ENCODE data around the gene TMEM190.
"Not testable (repeated sequence)": the region's sequence is repeated elsewhere in the genome, so short reads cannot be mapped to it uniquely, and the experiment has no call there.

Gene TMEM190

DNA sequence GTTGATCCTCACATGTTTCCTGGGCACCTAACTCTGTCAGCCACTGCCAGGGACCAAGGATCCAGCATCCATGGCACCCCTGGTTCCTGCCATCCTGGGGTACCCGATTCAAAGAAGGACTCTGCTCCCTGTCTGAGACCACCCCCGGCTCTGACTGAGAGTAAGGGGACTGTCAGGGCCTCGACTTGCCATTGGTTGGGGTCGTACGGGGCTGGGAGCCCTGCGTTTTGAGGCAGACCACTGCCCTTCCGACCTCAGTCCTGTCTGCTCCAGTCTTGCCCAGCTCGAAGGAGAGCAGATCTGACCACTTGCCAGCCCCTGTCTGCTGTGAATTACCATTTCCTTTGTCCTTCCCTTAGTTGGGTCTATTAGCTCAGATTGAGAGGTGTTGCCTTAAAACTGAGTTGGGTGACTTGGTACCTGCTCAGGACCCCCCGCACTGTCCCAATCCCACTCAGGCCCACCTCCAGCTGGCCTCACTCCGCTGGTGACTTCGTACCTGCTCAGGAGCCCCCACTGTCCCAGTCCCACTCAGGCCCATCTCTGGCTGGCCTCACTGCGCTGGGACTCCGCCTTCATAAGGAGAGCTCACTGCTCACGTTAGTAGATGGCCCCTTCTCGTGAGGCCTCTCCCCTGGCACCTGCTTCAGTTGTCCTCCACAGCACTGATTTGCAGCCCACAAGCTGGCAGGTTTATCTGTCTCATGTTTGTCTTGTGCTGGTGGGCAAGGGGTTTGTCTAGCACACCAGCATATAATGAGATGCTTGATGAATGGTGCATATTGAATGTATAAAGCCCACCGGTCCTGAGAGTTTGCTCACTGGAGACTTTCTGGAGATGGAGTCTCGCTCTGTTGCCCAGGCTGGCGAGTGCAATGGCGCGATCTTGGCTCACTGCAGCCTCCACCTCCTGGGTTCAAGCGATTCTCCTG lies 13.0 kb downstream of the TMEM190 start:
- DNase-seq (ENCODE audit: low read depth in 2 of 2, low spot score in 1 of 2) = no peak

DNA sequence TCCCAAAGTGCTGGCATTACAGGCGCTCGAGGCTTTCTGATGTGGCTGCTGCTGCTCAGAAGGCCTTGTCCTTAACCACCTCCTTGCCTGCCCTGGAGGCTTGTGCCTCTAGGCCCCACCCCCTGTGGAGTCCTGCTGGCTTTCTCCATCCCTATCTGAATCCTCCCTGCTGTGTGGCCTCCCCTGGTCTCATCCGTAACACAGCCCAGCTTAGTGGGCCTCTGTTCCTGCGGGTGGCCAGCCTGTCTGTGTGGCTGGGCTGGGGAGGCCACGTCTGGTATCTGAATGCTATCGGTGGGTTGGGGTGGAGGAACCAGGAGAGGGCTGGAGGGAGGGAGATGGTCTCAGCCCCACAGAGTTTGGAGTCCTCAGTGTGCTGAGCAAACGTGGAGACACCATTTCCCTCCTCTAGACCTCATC lies 13.8 kb downstream of the TMEM190 start:
- no peak for DNase-seq (ENCODE audit: low read depth in 2 of 2, low spot score in 1 of 2)

GRCh38 chr19:55391191-55391670 lies 14.6 kb downstream of the TMEM190 start:
- DNase-seq (ENCODE audit: low read depth in 2 of 2, low spot score in 1 of 2) = no peak

DNA sequence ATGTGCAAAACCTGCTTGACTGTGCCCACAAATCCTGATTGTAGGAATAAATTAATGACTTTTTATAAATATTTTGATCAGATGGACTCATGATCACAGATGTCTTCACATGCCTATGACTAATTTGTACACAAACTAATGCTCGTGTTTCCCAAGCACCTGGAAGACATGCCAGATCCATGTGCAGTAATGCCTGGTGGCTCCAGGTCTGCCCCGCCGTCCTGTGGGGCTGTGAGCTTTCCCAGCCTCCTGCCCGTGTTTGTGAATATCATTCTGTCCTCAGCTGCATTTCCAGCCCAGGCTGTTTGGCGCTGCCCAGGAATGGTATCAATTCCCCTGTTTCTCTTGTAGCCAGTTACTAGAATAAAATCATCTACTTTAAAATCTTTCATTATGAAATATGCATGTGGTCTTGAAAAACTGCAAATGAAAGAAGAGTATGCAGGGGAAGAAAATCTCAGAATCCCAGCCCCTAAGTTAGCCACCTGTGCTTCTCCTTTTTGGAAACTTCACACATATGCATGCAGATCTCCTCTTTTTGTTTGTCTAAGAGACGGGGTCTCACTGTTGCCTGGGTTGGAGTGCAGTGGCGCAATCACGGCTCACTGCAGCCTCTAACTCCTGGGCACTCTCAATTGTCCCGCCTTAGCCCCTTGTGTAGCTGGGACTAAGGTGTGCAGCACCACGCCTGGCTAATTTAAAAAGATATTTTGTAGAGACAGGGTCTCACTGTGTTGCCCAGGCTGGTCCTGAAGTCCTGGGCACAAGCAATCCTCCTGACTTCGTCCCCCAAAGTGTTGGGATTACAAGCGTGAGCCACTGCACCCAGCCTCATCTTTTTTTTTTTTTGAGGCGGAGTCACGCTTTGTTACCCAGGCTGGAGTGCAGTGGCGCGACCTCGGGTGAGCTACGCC lies 15.3 kb downstream of the TMEM190 start:
- no peak for DNase-seq (ENCODE audit: low read depth in 2 of 2, low spot score in 1 of 2)

DNA sequence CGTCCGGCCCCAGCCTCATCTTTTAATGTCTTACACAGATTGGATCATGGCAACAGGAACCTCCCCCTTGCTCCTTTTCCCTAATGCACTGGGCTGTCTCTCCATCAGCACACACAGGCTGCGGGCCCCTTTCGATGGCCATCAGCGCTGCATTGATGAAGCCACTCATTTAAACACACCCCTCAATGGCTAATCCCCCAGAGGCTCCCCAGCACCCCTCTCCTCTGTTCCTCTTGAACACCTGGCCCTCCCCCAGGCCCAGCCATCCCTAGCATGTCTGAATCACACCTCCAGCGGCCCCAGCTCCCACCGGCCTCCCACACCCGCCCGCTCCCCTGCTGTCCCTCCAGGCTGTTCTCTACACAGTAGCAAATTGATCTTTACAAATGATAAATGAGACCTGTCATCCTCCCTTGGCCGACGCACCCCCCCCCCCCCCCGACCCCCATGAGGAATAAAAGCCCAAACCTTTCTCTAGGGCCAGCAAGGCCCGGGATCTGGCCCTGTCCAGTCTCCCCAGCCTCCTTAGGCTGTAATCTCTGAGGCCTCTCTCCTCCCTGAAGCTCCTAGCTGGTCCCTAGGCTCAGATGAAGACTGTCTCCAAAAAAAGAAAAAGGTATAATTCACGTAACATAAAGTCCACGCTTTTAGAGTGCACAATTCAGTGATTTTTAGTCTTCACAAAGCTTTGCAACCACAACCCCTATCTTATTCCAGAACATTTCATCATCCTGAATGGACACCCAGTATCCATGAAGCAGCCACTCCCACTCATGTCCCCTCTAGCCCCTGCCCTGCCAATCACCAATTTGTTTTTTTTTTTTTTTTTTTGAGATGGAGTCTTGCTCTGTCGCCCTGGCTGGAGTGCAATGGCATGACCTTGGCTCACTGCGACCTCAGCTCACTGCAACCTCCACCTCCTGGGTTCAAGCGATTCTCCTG lies 16.5 kb downstream of the TMEM190 start:
- DNase-seq (ENCODE audit: low read depth in 2 of 2, low spot score in 1 of 2) = no peak

DNA sequence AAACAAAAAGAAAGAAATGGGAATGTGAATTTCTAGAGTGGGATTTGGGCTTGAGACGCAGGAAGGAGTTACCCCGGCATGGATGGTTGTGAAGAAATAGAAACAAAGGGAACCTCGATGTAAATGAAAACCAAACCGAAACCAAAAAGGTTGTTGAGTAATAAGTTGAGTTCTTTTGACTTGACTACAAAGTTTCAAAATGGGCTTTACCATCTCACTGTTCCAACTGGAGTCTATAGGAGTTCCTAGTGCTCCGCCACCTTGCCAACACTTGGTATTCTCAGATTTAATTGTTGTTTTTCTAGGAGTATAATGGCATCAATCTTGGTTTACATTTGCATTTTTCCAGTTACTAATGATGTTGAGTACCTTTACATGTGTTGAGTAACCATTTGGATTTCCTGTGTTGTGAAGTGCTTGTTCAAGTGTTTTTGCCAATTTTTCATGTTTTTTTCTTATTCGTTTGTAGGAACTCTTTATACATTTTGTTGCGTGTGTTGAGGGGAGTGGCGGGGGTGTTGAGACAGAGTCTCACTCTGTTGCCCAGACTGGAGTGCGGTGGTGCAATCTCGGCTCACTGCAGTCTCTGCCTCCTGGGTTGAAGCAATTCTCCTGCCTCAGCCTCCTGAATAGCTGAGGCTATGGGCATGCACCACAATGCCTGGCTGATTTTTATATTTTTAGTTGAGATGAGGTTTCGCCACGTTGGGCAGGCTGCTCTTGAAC lies 21.7 kb downstream of the TMEM190 start:
- no peak for DNase-seq (ENCODE audit: low read depth in 2 of 2, low spot score in 1 of 2)

GRCh38 chr19:55400281-55401087 lies 23.9 kb downstream of the TMEM190 start:
- no peak for DNase-seq (ENCODE audit: low read depth in 2 of 2, low spot score in 1 of 2)

GRCh38 chr19:55401390-55401789 lies 24.8 kb downstream of the TMEM190 start:
- not testable (repeated sequence) for DNase-seq (ENCODE audit: low read depth in 2 of 2, low spot score in 1 of 2)

GRCh38 chr19:55402509-55402908 lies 25.9 kb downstream of the TMEM190 start:
- no peak for DNase-seq (ENCODE audit: low read depth in 2 of 2, low spot score in 1 of 2)

DNA sequence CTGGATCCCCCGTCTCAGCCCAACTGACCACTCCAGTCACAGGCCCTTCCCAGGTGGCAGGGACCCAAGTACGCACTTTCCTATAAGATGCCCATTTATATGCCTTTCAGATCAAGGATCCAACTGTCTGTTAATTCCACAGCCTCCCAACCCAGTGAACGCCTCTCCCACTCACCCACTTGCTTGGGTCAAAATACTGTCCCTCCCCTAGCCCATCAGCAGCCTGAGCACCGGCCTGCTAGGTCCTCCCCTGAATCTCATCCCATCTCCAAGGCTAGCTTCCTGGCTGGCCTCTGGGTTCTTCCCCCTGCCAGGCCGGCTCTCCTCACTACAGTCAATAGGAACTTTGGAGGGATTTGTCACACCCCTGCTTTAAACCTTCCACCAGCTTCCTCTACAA lies 29.0 kb downstream of the TMEM190 start:
- no peak for DNase-seq (ENCODE audit: low read depth in 2 of 2, low spot score in 1 of 2)

- no peak for DNase-seq (ENCODE audit: low read depth in 2 of 2, low spot score in 1 of 2)
Measured at GRCh38 chr19:55406091-55406825, 29.6 kb downstream of the TMEM190 start.

DNA sequence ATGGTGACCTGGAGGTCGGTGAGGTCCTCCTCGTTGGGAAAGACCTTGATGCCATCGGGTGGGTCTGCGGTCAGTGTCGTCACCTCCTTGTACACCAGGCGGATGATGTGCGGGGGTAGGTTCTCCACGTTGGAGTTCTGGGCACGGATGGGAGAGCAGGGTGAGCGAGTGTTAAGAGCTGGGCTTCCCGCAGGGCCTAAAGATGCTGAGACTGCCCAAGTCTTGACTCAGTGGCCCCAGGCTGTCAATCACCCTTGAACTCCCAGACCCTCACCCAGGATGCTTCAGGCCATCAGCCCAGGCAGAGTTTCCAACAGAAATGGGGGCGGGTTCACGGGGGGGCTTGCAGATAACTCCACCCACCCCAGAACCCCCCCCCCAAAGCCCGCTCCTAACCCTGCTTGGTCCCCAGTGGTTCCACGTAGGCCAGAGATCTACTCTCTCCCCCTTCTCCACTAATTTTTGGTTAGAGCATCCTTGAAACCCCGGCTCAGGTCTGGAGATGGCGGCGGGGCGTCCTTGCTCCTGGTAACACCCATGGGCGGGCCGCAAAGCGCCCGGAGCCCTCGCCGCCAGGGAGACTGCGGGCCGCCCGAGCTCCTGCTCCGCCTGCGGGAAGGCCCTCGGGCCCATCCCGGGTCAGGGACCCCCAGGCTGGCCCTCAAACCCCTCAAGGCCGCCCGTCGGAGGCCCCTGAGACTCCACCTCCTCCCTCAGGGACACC lies 30.4 kb downstream of the TMEM190 start:
- DNase-seq (ENCODE audit: low read depth in 2 of 2, low spot score in 1 of 2) = no peak

DNA sequence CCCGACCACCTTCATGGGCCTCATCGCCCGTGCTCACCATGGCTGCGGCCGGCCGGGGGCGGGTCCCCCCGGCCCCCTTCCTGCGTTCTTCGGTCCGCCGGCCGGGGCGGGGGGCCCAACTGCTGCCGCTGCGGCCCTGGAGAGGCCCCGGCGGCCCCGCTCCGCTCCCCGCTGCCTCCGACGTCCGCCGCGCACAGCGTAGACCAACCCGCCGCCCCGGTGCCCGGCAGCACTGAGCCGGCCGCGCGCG lies 30.8 kb downstream of the TMEM190 start, which contains the start of gene UBE2S:
Gene UBE2S (minus strand): TSS at position 239 of the 250 bp plus-strand sequence. CDS start 199 bp downstream, at position 40.
- not testable (repeated sequence) for DNase-seq (ENCODE audit: low read depth in 2 of 2, low spot score in 1 of 2)

DNA sequence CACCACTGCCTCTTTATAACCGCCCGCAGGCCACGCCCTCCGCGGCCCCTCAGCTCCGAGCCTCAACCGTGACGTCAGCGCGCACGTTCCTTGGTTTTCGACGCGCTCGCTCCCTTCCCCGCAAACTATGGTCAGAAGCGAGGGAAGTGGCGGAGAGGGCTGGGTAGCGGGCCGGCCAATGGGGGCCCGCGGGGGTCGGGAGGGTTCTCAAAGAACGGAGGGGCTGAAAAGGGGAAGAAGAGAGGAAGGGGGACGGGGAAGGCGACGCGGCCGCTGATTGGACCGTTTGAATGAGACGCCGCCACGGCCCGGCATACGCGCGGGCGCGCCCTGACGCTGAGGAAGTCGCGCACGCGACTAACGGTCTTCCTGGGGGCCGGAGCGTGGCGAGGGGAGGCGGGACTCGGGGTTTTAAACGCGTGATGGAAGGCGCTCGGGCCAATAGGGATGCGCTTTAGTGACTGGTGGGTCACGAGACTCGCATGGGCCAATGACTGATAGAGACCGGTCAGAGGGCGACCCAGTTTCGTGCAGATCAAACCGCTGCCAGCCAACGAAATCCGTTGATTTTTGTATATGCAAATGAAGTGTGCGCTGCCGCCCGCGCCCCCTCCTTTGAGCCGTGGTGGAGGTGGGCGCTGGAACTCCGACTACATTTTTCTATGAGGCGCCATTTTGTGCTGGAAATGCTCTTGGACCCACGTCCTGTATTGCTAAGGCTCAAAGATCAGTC lies 31.3 kb downstream of the TMEM190 start:
- peak; percentile 90 to 94 for DNase-seq (ENCODE audit: low read depth in 2 of 2, low spot score in 1 of 2)

GRCh38 chr19:55408533-55408872 lies 31.9 kb downstream of the TMEM190 start:
- no peak for DNase-seq (ENCODE audit: low read depth in 2 of 2, low spot score in 1 of 2)

GRCh38 chr19:55409179-55409578 lies 32.6 kb downstream of the TMEM190 start:
- DNase-seq (ENCODE audit: low read depth in 2 of 2, low spot score in 1 of 2) = not testable (repeated sequence)

GRCh38 chr19:55410168-55410567 lies 33.5 kb downstream of the TMEM190 start:
- no peak for DNase-seq (ENCODE audit: low read depth in 2 of 2, low spot score in 1 of 2)

Measured in stimulated activated CD8-positive, alpha-beta memory T cell treated with anti-CD3 and anti-CD28 coated beads, Interleukin-4, amount 100 ng/mL, for 1 hour (primary cell).